MCF 10A (cell line): Measurements from ENCODE around the gene KDM3B. TPM values are rescaled to one million over a fixed set of nuclear protein-coding genes. Genes with fewer than 3 reads are reported as not detected.
"Not testable (repeated sequence)": the region's sequence is repeated elsewhere in the genome, so short reads cannot be mapped to it uniquely, and the experiment has no call there.

Experiments
- BruUV-seq: library from RNA; stranded (reverse); fragments of 400-500 nt; replicated peaks from 2 replicates; lab custom pipeline; 2021; lab: Mats Ljungman, UMichigan
- CTCF ChIA-PET: fragments of 300-600 bp; sonication (Branson Sonifier 250); formaldehyde crosslinking; extraction: SDS; loops from one replicate; lab custom pipeline; 2021; ENCODE audit warnings: antibody characterized with exemption, inconsistent platforms; lab: Yijun Ruan, JAX
- POLR2A ChIA-PET: fragments of 300-600, 350-650 bp; sonication (Branson Sonifier 250); formaldehyde crosslinking; extraction: SDS; loops from one replicate; lab custom pipeline; 2020; ENCODE audit warnings: antibody characterized with exemption, inconsistent platforms; lab: Yijun Ruan, JAX
- DNase-seq: peaks from one replicate; pipeline ENCODE4 v3.0.0-alpha.2; 2018; ENCODE audit not compliant: unreplicated experiment
- H3K27ac Mint-ChIP-seq: one replicate; pipeline ENCODE4 v1.8.0; 2022; ENCODE audit warnings: mild to moderate bottlenecking, low read depth, mixed read lengths; ENCODE audit not compliant: unreplicated experiment
- H3K27me3 Mint-ChIP-seq: one replicate; pipeline ENCODE4 v1.8.0; 2022; ENCODE audit warnings: mixed read lengths; ENCODE audit not compliant: insufficient read depth, unreplicated experiment
- H3K36me3 Mint-ChIP-seq: one replicate; pipeline ENCODE4 v1.8.0; 2022; ENCODE audit warnings: mild to moderate bottlenecking, moderate library complexity, mixed read lengths; ENCODE audit not compliant: insufficient read depth, unreplicated experiment
- H3K4me1 Mint-ChIP-seq: one replicate; pipeline ENCODE4 v1.8.0; 2022; ENCODE audit warnings: mixed read lengths; ENCODE audit not compliant: insufficient read depth, unreplicated experiment
- H3K4me3 Mint-ChIP-seq: one replicate; pipeline ENCODE4 v1.8.0; 2022; ENCODE audit warnings: mild to moderate bottlenecking, moderate library complexity, mixed read lengths; ENCODE audit not compliant: unreplicated experiment
- H3K9me3 Mint-ChIP-seq: one replicate; pipeline ENCODE4 v1.8.0; 2022; ENCODE audit warnings: mixed read lengths; ENCODE audit not compliant: unreplicated experiment
- intact Hi-C: fragments of 100-400 bp; cut with micrococcal nuclease; formaldehyde crosslinking; loops from 2 replicates; pipeline ENCODE4 v1.14.1; 2022
- total RNA-seq: library from RNA; stranded (reverse); gene quantifications from 2 replicates; pipeline ENCODE4 v1.2.3, GENCODE V29; 2022
- TF ChIP-seq, protein P1 (sequence below): fragments of 200-600 bp; IDR thresholded peaks from one replicate; pipeline ENCODE4 v1.8.0; 2022; ENCODE audit warnings: antibody characterized with exemption, mild to moderate bottlenecking; ENCODE audit not compliant: unreplicated experiment

KDM3B gene
- total RNA-seq, 1 experiment from 2014 or later = 57.8 TPM

DNA sequence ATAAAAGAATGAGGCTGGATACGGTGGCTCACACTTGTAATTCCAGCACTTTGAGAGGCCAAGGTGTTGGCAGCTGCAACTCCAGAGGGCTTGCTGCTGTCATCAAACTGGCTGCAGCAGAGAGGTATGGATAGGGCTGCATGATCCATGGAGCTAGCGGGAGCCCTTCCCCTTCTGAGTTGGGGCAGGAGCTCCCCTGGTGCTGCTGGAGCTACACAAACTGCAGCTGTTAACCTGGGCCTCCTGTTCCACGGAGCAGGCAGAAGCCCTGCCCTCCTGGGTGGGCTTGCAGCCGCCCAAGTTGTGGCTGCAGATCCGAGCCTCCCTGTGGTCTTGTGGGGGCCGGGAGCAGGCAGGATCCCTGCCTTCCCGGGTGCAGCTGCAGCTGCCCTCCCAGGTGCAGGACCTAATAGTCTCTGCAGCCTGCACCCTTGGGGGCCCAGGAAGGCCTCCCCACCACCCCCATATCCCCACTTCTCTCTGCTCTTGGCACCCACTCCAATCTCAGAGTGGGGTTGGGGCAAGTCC lies 36.7 kb upstream of the KDM3B start:
- peaks cover 7% of the 10 kb centered on the region for H3K36me3 Mint-ChIP-seq
- BruUV-seq = no TSS peak
- no peak overlapping the region for H3K27ac Mint-ChIP-seq
- H3K4me1 Mint-ChIP-seq = no peaks in the 10 kb centered on the region
- H3K27me3 Mint-ChIP-seq = no peaks in the 10 kb centered on the region
- intact Hi-C loops = no loop called here
- ChIA-PET POLR2A (no interaction called here), CTCF (interaction anchor here (0.7 to 1.2 kb wide), 3 partner anchors 10 to 37 kb away, joined by 3 to 4 read pairs (median 3); partner anchors contain the start of gene KDM3B)
- TF ChIP-seq, protein P1, sequence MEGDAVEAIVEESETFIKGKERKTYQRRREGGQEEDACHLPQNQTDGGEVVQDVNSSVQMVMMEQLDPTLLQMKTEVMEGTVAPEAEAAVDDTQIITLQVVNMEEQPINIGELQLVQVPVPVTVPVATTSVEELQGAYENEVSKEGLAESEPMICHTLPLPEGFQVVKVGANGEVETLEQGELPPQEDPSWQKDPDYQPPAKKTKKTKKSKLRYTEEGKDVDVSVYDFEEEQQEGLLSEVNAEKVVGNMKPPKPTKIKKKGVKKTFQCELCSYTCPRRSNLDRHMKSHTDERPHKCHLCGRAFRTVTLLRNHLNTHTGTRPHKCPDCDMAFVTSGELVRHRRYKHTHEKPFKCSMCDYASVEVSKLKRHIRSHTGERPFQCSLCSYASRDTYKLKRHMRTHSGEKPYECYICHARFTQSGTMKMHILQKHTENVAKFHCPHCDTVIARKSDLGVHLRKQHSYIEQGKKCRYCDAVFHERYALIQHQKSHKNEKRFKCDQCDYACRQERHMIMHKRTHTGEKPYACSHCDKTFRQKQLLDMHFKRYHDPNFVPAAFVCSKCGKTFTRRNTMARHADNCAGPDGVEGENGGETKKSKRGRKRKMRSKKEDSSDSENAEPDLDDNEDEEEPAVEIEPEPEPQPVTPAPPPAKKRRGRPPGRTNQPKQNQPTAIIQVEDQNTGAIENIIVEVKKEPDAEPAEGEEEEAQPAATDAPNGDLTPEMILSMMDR = no peak
- no peak for DNase-seq
- H3K9me3 Mint-ChIP-seq = no peaks in the 10 kb centered on the region
- no peak overlapping the region for H3K4me3 Mint-ChIP-seq

DNA sequence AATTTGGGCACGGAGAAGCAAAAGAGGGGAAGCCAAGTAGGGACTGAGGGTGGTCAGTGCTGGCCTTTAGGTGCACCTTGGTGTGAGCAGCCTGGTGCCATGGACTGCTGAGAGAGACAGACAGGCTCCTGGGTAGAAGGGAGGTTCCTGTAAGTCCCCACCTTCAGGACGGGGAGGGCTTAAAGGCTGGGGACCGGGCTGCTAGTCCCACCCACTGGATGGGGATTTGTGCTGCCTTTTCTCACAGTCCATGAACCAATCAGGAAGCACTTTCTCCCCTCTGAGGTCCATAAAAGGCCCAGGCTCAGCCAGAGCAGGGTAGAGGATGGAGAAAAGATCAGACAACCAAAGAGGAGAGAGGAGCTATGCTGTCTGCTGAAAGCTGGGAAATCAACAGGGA lies 36.1 kb upstream of the KDM3B start:
- Mint-ChIP-seq H3K27me3 (no peaks in the 10 kb centered on the region), H3K4me3 (no peak overlapping the region), H3K4me1 (no peaks in the 10 kb centered on the region), H3K9me3 (no peaks in the 10 kb centered on the region), H3K36me3 (peaks cover 7% of the 10 kb centered on the region), H3K27ac (no peak overlapping the region)
- ChIA-PET CTCF (interaction anchor here (0.7 to 2.7 kb wide), 6 partner anchors 9 to 182 kb away, joined by 3 to 17 read pairs (median 3); partner anchors contain the start of gene KDM3B), POLR2A (interaction anchor here (0.6 to 1.9 kb wide), 4 partner anchors 14 to 21 kb away, joined by 3 to 7 read pairs (median 4); partner anchors contain the start of genes CDC25C and FAM53C)
- intact Hi-C loops = no loop called here
- no peak for DNase-seq
- TF ChIP-seq, protein P1 = no peak
- BruUV-seq = no TSS peak

DNA sequence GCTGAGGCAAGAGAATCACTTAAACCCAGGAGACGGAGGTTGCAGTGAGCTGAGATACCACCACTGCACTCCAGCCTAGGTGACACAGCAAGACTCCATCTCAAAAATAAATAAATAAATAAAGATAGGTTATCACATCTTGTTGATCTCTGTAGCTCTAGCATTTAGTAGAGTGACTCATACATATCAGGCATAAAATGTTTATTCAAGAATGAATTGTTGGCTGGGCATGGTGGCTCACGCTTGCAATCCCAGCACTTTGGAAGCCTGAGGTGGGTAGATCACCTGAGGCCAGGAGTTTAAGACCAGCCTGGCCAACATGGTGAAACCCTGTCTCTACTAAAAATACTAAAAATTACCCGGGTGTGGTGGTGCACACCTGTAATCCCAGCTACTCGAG lies 34.3 kb upstream of the KDM3B start:
- H3K36me3 Mint-ChIP-seq, BruUV-seq, H3K27ac Mint-ChIP-seq, H3K27me3 Mint-ChIP-seq, H3K4me3 Mint-ChIP-seq, DNase-seq, H3K9me3 Mint-ChIP-seq, intact Hi-C loops, H3K4me1 Mint-ChIP-seq: not testable (repeated sequence)
- CTCF ChIA-PET = interaction anchor here (0.9 to 2.7 kb wide), 2 partner anchors 35 to 94 kb away, joined by 4 to 17 read pairs; partner anchors contain the start of gene KDM3B
- POLR2A ChIA-PET = interaction anchor here (1.9 kb wide), 1 partner anchor 19 kb away, joined by 7 read pairs; the partner anchor contains the start of gene FAM53C

DNA sequence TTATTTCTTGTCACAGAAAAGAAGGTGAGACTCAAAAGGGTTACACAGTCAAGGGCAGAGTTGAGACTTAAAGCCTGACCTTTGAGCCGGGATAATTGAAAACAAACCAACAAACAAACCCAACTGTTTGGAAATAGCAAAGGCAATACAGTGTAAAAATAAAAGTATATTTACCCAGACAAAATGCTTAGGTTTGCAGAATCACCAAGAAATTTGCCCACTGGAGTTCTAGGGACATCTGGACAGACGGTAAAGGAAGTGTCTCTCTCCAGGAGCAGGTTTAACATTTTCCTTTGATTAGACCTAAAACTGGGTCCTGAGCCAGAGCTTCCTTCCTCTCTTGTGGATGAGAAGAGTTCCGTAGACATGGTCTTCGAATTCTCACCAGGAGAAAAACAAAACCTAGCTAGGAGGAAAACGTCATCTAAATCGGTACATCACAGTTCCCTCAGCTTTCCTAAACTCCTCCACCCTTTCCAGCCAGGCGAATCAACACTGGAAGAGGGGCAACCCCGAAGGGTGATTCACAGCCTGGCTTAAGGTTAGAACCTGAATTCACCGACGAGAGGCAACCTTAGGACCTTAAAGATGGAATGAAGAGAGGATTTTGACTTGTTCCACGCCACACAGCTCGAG lies 21.6 kb upstream of the KDM3B start:
- peak overlapping the region; percentile 94 for H3K4me3 Mint-ChIP-seq
- peak; percentile 53 for DNase-seq
- ChIA-PET POLR2A (interaction anchor here (0.6 to 13.3 kb wide), 18 partner anchors 8 to 896 kb away, joined by 3 to 395 read pairs (median 4); partner anchors contain the start of genes BRD8, CDC23, EGR1 and ETF1), CTCF (interaction anchor here (0.5 to 13.7 kb wide), 9 partner anchors 10 to 579 kb away, joined by 3 to 323 read pairs (median 3); partner anchors contain the start of genes BRD8, KDM3B and KIF20A)
- H3K9me3 Mint-ChIP-seq = no peaks in the 10 kb centered on the region
- TF ChIP-seq, protein P1 = no peak
- H3K4me1 Mint-ChIP-seq = peaks cover 35% of the 10 kb centered on the region
- H3K27me3 Mint-ChIP-seq = no peaks in the 10 kb centered on the region
- BruUV-seq = TSS peak; percentile 68
- H3K36me3 Mint-ChIP-seq = peaks cover 9% of the 10 kb centered on the region
- intact Hi-C loops = loop anchor here (10.0 kb wide), 1 partner anchor 214 kb away; the partner anchor contains the start of gene ETF1
- peak overlapping the region; percentile 87 for H3K27ac Mint-ChIP-seq
